GM12878 (cell line): ENCODE results near the gene TXNDC12. TPM values are rescaled to one million over a fixed set of nuclear protein-coding genes. Genes with fewer than 3 reads are reported as not detected.
A peak's percentile ranks its signal among the peaks of the same experiment; 100 is the strongest.

ENCODE experiments used
- ATAC-seq: fragments of 200-7000 bp; cut with Tn5 transposase; 3 replicates; pipeline ENCODE4 v1.9.1; 2020; ENCODE audit warnings: mild to moderate bottlenecking, moderate library complexity
- BruUV-seq: library from RNA; stranded (reverse); fragments of 400-500 nt; replicated peaks from 2 replicates; lab custom pipeline; 2021; lab: Mats Ljungman, UMichigan
- CTCF ChIA-PET: fragments of 300-600 bp; sonication (Branson Sonifier 250); formaldehyde crosslinking; extraction: SDS; loops from one replicate; lab custom pipeline; 2021; ENCODE audit warnings: inconsistent platforms; lab: Yijun Ruan, JAX
- POLR2A ChIA-PET: fragments of 350-600 bp; formaldehyde crosslinking; extraction: SDS; loops from one replicate; lab custom pipeline; 2021; ENCODE audit warnings: inconsistent platforms; lab: Charles Lee
- RAD21 ChIA-PET: fragments of 300-600 bp; sonication (Branson Sonifier 250); formaldehyde crosslinking; loops from one replicate; lab custom pipeline; 2023; ENCODE audit warnings: antibody characterized with exemption; ENCODE audit not compliant: unreplicated experiment; lab: Charles Lee
- SMC1A ChIA-PET: fragments of 300-600 bp; sonication (Branson Sonifier 250); formaldehyde crosslinking; loops from one replicate; lab custom pipeline; 2023; ENCODE audit not compliant: unreplicated experiment, uncharacterized antibody; lab: Charles Lee
- DNase-seq: peaks from one replicate; pipeline ENCODE4 v3.0.0-alpha.2; 2011; ENCODE audit warnings: low read depth, low spot score
- FAIRE-seq: peaks from 3 replicates; lab custom pipeline; 2011; peaks lifted over from hg19 to GRCh38; lab: Jason Lieb, UNC
- H2AFZ ChIP-seq: 2 replicates; pipeline ENCODE4 v1.6.0; 2011; ENCODE audit warnings: low read depth, low read length, control low read depth; ENCODE audit not compliant: control insufficient read depth
- H3K27ac ChIP-seq: 2 replicates; pipeline ENCODE4 v1.5.1; 2011; ENCODE audit warnings: control low read depth; ENCODE audit not compliant: control insufficient read depth, insufficient read depth
- H3K27me3 ChIP-seq, 2 experiments: replicated peaks in 1 of 2; 2 replicates each; pipeline versions ENCODE4 v1.6.0 to v1.6.1; 2011; ENCODE audit warnings: low read length in 1 of 2; ENCODE audit not compliant: control insufficient read depth in 2 of 2, insufficient read depth in 2 of 2
- H3K36me3 ChIP-seq, 2 experiments: 2 replicates each; pipeline ENCODE4 v1.5.1; 2011; ENCODE audit warnings: low read length in 1 of 2; ENCODE audit not compliant: control insufficient read depth in 2 of 2, insufficient read depth in 2 of 2
- H3K4me1 ChIP-seq: 2 replicates; pipeline ENCODE4 v1.6.1; 2011; ENCODE audit warnings: mild to moderate bottlenecking, low read length, moderate library complexity, mixed read lengths; ENCODE audit not compliant: control insufficient read depth, insufficient read depth
- H3K4me2 ChIP-seq: 2 replicates; pipeline ENCODE4 v1.6.0; 2011; ENCODE audit warnings: control low read depth; ENCODE audit not compliant: control insufficient read depth, insufficient read depth
- H3K4me3 ChIP-seq: fragments of 200-600 bp; sonication (generic); 2 replicates; pipeline ENCODE4 v1.5.1; 2016
- H3K79me2 ChIP-seq: 2 replicates; pipeline ENCODE4 v1.6.0; 2011; ENCODE audit warnings: low read length; ENCODE audit not compliant: control insufficient read depth, insufficient read depth
- H3K9ac ChIP-seq: 2 replicates; pipeline ENCODE4 v1.8.0; 2011; ENCODE audit warnings: low read length, control low read depth, mixed read lengths; ENCODE audit not compliant: control insufficient read depth, insufficient read depth
- H3K9me3 ChIP-seq: replicated peaks from 3 replicates; pipeline ENCODE4 v1.5.1; 2011; ENCODE audit warnings: mild to moderate bottlenecking, low read length; ENCODE audit not compliant: control insufficient read depth, insufficient read depth
- H4K20me1 ChIP-seq: 2 replicates; pipeline ENCODE4 v1.6.0; 2011; ENCODE audit not compliant: control insufficient read depth, insufficient read depth
- BMI1 ChIP-seq: fragments of 450-650 bp; IDR thresholded peaks from 2 replicates; pipeline ENCODE4 v1.6.1; 2016; ENCODE audit warnings: mild to moderate bottlenecking, moderate library complexity, borderline replicate concordance
- BRCA1 ChIP-seq: IDR thresholded peaks from 2 replicates; pipeline ENCODE4 v1.6.1; 2011; ENCODE audit warnings: low read depth, low read length, improper control_type of control experiment
- EP300 ChIP-seq, 2 experiments: fragments of 150-350 bp in 1 of 2; IDR thresholded peaks; 2 replicates each; pipeline ENCODE4 v1.6.1; 2011 to 2012; ENCODE audit warnings: low read depth in 2 of 2, low read length in 2 of 2, borderline replicate concordance in 1 of 2, improper control_type of control experiment in 1 of 2, inconsistent platforms in 1 of 2; ENCODE audit not compliant: control insufficient read depth in 1 of 2
- GABPA ChIP-seq: IDR thresholded peaks from 2 replicates; pipeline ENCODE4 v1.6.1; 2014; ENCODE audit warnings: antibody characterized with exemption, low read depth, mild to moderate bottlenecking, inconsistent platforms
- HDGF ChIP-seq: fragments of 450-650 bp; IDR thresholded peaks from 2 replicates; pipeline ENCODE4 v1.6.1; 2016; ENCODE audit warnings: antibody characterized with exemption
- KDM1A ChIP-seq: fragments of 200-600 bp; sonication (generic); IDR thresholded peaks from 2 replicates; pipeline ENCODE4 v1.6.1; 2016; ENCODE audit warnings: borderline replicate concordance
- SIX5 ChIP-seq: IDR thresholded peaks from 2 replicates; pipeline ENCODE4 v1.6.1; 2011; ENCODE audit warnings: mild to moderate bottlenecking, low read depth, low read length, moderate library complexity; ENCODE audit not compliant: severe bottlenecking
- SREBF1 ChIP-seq: IDR thresholded peaks from 2 replicates; pipeline ENCODE4 v1.6.1; 2012; ENCODE audit warnings: mild to moderate bottlenecking, low read length
- ZBTB40 ChIP-seq: fragments of 450-650 bp; IDR thresholded peaks from 2 replicates; pipeline ENCODE4 v1.6.1; 2016; ENCODE audit warnings: mild to moderate bottlenecking, moderate library complexity, borderline replicate concordance
- ZNF274 ChIP-seq: IDR thresholded peaks from one replicate; pipeline ENCODE4 v1.8.0; 2011; ENCODE audit not compliant: insufficient read length, insufficient read depth
- ZNF592 ChIP-seq: fragments of 450-650 bp; IDR thresholded peaks from 2 replicates; pipeline ENCODE4 v1.6.1; 2017; ENCODE audit warnings: mild to moderate bottlenecking, moderate library complexity
- WGBS: methylation state at CpG from one replicate; pipeline ENCODE4 v1.1.6; 2016; ENCODE audit warnings: low lambda C conversion rate; ENCODE audit not compliant: insufficient replicate concordance, insufficient coverage; ENCODE audit errors: missing lambda C conversion rate; 5-methylcytosine and 5-hydroxymethylcytosine counted together
- in situ Hi-C: fragments of 300-500 bp; cut with MboI; formaldehyde crosslinking; loops from 9 replicates; pipeline ENCODE4 v1.14.3; 2018; ENCODE audit warnings: mixed read lengths
- intact Hi-C: fragments of 100-400 bp; cut with micrococcal nuclease; formaldehyde crosslinking; loops from one replicate; pipeline ENCODE4 v1.14.2; 2022; ENCODE audit not compliant: unreplicated experiment
- polyA plus RNA-seq, 11 experiments: library from polyadenylated mRNA; depleted of rRNA in 4 of 11; unstranded in 6 of 11; stranded (reverse) in 5 of 11; fragments of >200 nt; fragmentation: Nextera tagmentation in 4 of 11; fragmentation: Illumina TruSeq in 1 of 11; extraction: Ambion mirVana in 4 of 11; extraction: Trizol in 1 of 11; gene quantifications; 1 replicate in 1 of 11; 2 replicates in 10 of 11; pipeline versions ENCODE4 v1.2.1 to v1.2.3, GENCODE V29; 2011 to 2016; ENCODE audit warnings: inconsistent platforms in 2 of 11, missing spikeins in 2 of 11, low read depth in 1 of 11
- total RNA-seq, 4 experiments: library from RNA; depleted of rRNA in 3 of 4; stranded (reverse); fragments of >200 nt in 3 of 4; fragmentation: Illumina TruSeq in 1 of 4; extraction: Trizol in 1 of 4; gene quantifications; 2 replicates each; pipeline versions ENCODE4 v1.2.1 to v1.2.3, GENCODE V29; 2013 to 2021

Gene TXNDC12
- total and polyA plus RNA-seq, 10 of the 15 experiments (the other 5 are each of a cell fraction or from before 2014, with no cell fraction given) = 6.7 to 41.7 (median 17.7) TPM

- TF ChIP-seq EP300 (IDR thresholded peaks at IDR 0.05; ENCODE audit: borderline replicate concordance in 1 of 2, control insufficient read depth in 1 of 2, low read depth in 2 of 2, low read length in 2 of 2) = peak in 1 of 2 experiments; percentile 63; a peak in 1 of 4 replicates
Measured at GRCh38 chr1:52056163-52056936, 1.4 kb upstream of the TXNDC12 start, which contains the start of gene BTF3L4 (continued).

GRCh38 chr1:52055866-52056162, 823 bp upstream of the TXNDC12 start:
- ATAC-seq = no peak
- in situ Hi-C loops = no loop called here
- no peaks in the 10 kb centered on the region for H3K27me3 ChIP-seq
- no peak for FAIRE-seq
- peak overlapping the region; percentile 95 for H2AFZ ChIP-seq
- CTCF ChIA-PET = interaction anchor here (0.7 to 3.0 kb wide), 2 partner anchors 18 to 23 kb away, joined by 3 to 10 read pairs; partner anchors contain the start of gene KTI12
- H3K79me2 ChIP-seq = peaks cover 67% of the 10 kb centered on the region
- no TSS peak for BruUV-seq
- no peak for DNase-seq
- peak overlapping the region; percentile 85 for H3K4me3 ChIP-seq
- SMC1A ChIA-PET = interaction anchor here (0.7 to 4.0 kb wide), 6 partner anchors 10 to 180 kb away, joined by 3 to 11 read pairs (median 4); no protein-coding TSS in a partner anchor
- peak overlapping the region; percentile 78 for H3K4me2 ChIP-seq
- RAD21 ChIA-PET = no interaction called here
- H3K36me3 ChIP-seq = peaks cover 0 to 3% of the 10 kb centered on the region in 2 experiments; a peak in 1 of 4 replicates
- POLR2A ChIA-PET = interaction anchor here (0.5 to 4.0 kb wide), 8 partner anchors 9 to 788 kb away, joined by 3 to 37 read pairs (median 4); partner anchors contain the start of genes KTI12, ORC1 and PRPF38A
- intact Hi-C loops = loop anchor here (1.0 kb wide), 1 partner anchor 23 kb away; the partner anchor contains the start of gene KTI12
- H3K27ac ChIP-seq = peak overlapping the region; percentile 92
- H3K4me1 ChIP-seq = peaks cover 4% of the 10 kb centered on the region; the same call in 1 of the 2 replicates
- no peaks in the 10 kb centered on the region for H4K20me1 ChIP-seq
- 2% methylated on average over 12 of the region's 12 CpGs for WGBS
- H3K9me3 ChIP-seq = no peaks in the 10 kb centered on the region
- H3K9ac ChIP-seq = peak overlapping the region; percentile 89
- no peak for TF ChIP-seq BRCA1
- no peak for TF ChIP-seq HDGF
- no peak for TF ChIP-seq GABPA
- TF ChIP-seq BMI1 = no peak
- TF ChIP-seq SIX5 = peak; percentile 58
- TF ChIP-seq ZNF274 = no peak
- TF ChIP-seq SREBF1 = peak; percentile 19; the same call in 1 of the 2 replicates
- TF ChIP-seq ZBTB40 = no peak
- no peak for TF ChIP-seq KDM1A
- TF ChIP-seq ZNF592 = no peak
